CD4-positive, alpha-beta memory T cell (primary cell): ENCODE measurements around the gene ZNF76. TPM values are rescaled to one million over a fixed set of nuclear protein-coding genes. Genes with fewer than 3 reads are reported as not detected.
A peak's percentile ranks its signal among the peaks of the same experiment; 100 is the strongest.

Experiments
- CTCF ChIA-PET: fragments of 350-600 bp; sonication (Branson Sonifier 250); formaldehyde crosslinking; loops from one replicate; lab custom pipeline; 2021; ENCODE audit warnings: inconsistent platforms; ENCODE audit not compliant: partially characterized antibody; lab: Charles Lee
- POLR2A ChIA-PET: fragments of 350-600 bp; sonication (Branson Sonifier 250); formaldehyde crosslinking; loops from one replicate; lab custom pipeline; 2021; ENCODE audit not compliant: partially characterized antibody; lab: Charles Lee
- DNase-seq, 5 donors: peaks; one replicate each; pipeline versions ENCODE4 v3.0.0 to v3.0.0-alpha.2; 2020 to 2022; ENCODE audit warnings: mixed read lengths in 1 of 5
- H3K27ac ChIP-seq: one replicate; pipeline ENCODE4 v1.7.0; 2013; ENCODE audit warnings: low read depth, low read length
- H3K27me3 ChIP-seq: 2 replicates; pipeline ENCODE4 v1.7.0; 2013; ENCODE audit warnings: mild to moderate bottlenecking, low read length, moderate library complexity; ENCODE audit not compliant: insufficient read depth
- H3K36me3 ChIP-seq: 2 replicates; pipeline ENCODE4 v1.7.0; 2013; ENCODE audit warnings: mild to moderate bottlenecking, low read length, moderate library complexity; ENCODE audit not compliant: insufficient read depth
- H3K4me1 ChIP-seq: 2 replicates; pipeline ENCODE4 v1.7.0; 2013; ENCODE audit warnings: mild to moderate bottlenecking, low read length, moderate library complexity; ENCODE audit not compliant: insufficient read depth
- H3K4me3 ChIP-seq, 2 donors: one replicate each; pipeline ENCODE4 v1.7.0; 2013; ENCODE audit warnings: low read length in 2 of 2, mild to moderate bottlenecking in 1 of 2
- H3K9me3 ChIP-seq, 2 donors: one replicate each; pipeline ENCODE4 v1.7.0; 2013; ENCODE audit warnings: low read length in 2 of 2, control low read depth in 1 of 2; ENCODE audit not compliant: control insufficient read depth in 1 of 2
- H3K27ac Mint-ChIP-seq, 7 donors: one replicate each; pipeline ENCODE4 v1.8.0; 2020 to 2021; ENCODE audit warnings: mixed read lengths in 7 of 7, mild to moderate bottlenecking in 6 of 7, inconsistent platforms in 3 of 7, moderate library complexity in 3 of 7
- H3K27me3 Mint-ChIP-seq, 2 donors: one replicate each; pipeline ENCODE4 v1.8.0; 2020 to 2021; ENCODE audit warnings: mixed read lengths in 2 of 2
- H3K36me3 Mint-ChIP-seq, 2 donors: one replicate each; pipeline ENCODE4 v1.8.0; 2020 to 2021; ENCODE audit warnings: mixed read lengths in 2 of 2, inconsistent platforms in 1 of 2, mild to moderate bottlenecking in 1 of 2
- H3K4me1 Mint-ChIP-seq, 4 donors: one replicate each; pipeline ENCODE4 v1.8.0; 2020 to 2021; ENCODE audit warnings: mixed read lengths in 4 of 4, mild to moderate bottlenecking in 1 of 4
- H3K4me3 Mint-ChIP-seq, 8 donors: one replicate each; pipeline ENCODE4 v1.8.0; 2020 to 2021; ENCODE audit warnings: mixed read lengths in 8 of 8, mild to moderate bottlenecking in 7 of 8, moderate library complexity in 6 of 8, inconsistent platforms in 3 of 8
- H3K9me3 Mint-ChIP-seq, 8 donors: one replicate each; pipeline ENCODE4 v1.8.0; 2020 to 2021; ENCODE audit warnings: mixed read lengths in 8 of 8, mild to moderate bottlenecking in 5 of 8, inconsistent platforms in 3 of 8, moderate library complexity in 1 of 8
- intact Hi-C: fragments of 100-400 bp; cut with micrococcal nuclease; formaldehyde crosslinking; loops from one replicate; pipeline ENCODE4 v1.15.1; 2023
- polyA plus RNA-seq, 2 donors: library from polyadenylated mRNA; unstranded; fragments of 300-500 nt; fragmentation: Illumina TruSeq; gene quantifications; one replicate each; pipeline ENCODE4 v1.2.3, GENCODE V29; 2021
- total RNA-seq, 2 experiments: library from RNA; stranded (reverse); gene quantifications; one replicate each; pipeline ENCODE4 v1.2.3, GENCODE V29; 2021

The ZNF76 gene
- total and polyA plus RNA-seq, 4 experiments from 2014 or later = 26.3 to 106 (median 64.5) TPM

DNA sequence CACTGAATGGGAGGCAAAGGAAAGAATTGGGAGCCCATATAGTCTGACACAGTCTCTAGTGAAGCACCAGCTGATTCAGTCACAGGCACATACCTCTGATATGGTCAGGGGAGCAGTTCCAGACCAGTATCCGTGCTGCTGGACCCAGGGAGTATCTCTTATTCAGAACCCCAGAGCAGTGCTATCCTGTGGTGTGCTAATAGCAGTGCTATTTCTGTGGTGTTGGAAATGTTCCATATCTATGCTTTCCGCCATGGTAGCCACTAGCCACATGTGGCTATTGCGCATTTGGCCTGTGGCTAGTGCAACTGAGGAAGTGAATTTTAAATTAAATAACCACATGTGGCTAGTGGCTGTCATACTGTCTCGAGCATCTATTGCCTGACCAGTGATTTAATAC lies 34.8 kb upstream of the ZNF76 start:
- Histone ChIP-seq H3K4me1 (no peaks in the 10 kb centered on the region), H3K36me3 (no peaks in the 10 kb centered on the region), H3K4me3 (no peak overlapping the region), H3K27ac (no peak overlapping the region), H3K27me3 (no peaks in the 10 kb centered on the region), H3K9me3 (no peaks in the 10 kb centered on the region)
- Mint-ChIP-seq H3K9me3 (no peaks in the 10 kb centered on the region), H3K4me3 (no peak overlapping the region), H3K27me3 (peaks cover 4 to 8% of the 10 kb centered on the region in 2 donors), H3K27ac (no peak overlapping the region), H3K4me1 (no peaks in the 10 kb centered on the region), H3K36me3 (no peaks in the 10 kb centered on the region)
- intact Hi-C loops = no loop called here
- ChIA-PET POLR2A (no interaction called here), CTCF (interaction anchor here (2.7 kb wide), 1 partner anchor 17 kb away, joined by 15 read pairs; no protein-coding TSS in a partner anchor)
- no peak for DNase-seq

- H3K4me3 Mint-ChIP-seq = no peak overlapping the region
- H3K27ac Mint-ChIP-seq = no peak overlapping the region
Observed at GRCh38 chr6:35228481-35228880, 31.1 kb upstream of the ZNF76 start.

DNA sequence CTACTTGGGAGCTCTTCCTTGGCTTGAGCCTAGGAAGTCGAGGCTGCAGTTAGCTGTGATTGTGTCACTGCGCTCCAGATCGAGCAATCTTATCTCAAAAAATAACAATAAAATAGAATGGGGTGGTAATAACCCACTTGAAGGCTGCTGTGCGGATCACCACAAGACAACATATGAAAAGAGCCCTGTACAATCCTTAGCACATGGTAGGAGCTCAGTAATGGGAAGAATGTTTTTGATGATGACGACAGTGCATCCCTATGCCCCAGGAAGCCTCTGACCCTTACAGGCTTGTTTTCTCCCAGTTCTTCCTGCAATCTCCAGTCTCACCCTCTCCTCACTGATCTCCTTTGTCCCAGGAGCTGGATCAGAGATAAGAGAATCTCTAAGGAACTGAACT lies 30.2 kb upstream of the ZNF76 start:
- Mint-ChIP-seq H3K36me3 (peaks cover 0 to 8% of the 10 kb centered on the region in 2 donors), H3K27ac (no peak overlapping the region), H3K27me3 (no peaks in the 10 kb centered on the region), H3K4me3 (no peak overlapping the region), H3K9me3 (no peaks in the 10 kb centered on the region), H3K4me1 (peaks cover 0 to 2% (median 0%) of the 10 kb centered on the region in 4 donors)
- Histone ChIP-seq H3K27me3 (no peaks in the 10 kb centered on the region), H3K4me3 (no peak overlapping the region), H3K4me1 (no peaks in the 10 kb centered on the region), H3K27ac (no peak overlapping the region), H3K36me3 (no peaks in the 10 kb centered on the region), H3K9me3 (no peaks in the 10 kb centered on the region)
- intact Hi-C loops = no loop called here
- CTCF ChIA-PET = interaction anchor here (1.0 to 4.8 kb wide), 3 partner anchors 10 to 24 kb away, joined by 3 to 26 read pairs (median 4); no protein-coding TSS in a partner anchor
- POLR2A ChIA-PET = no interaction called here
- DNase-seq = no peak

More at GRCh38 chr6:35228481-35228880, 31.1 kb upstream of the ZNF76 start:
- H3K27me3 Mint-ChIP-seq = no peaks in the 10 kb centered on the region
- intact Hi-C loops = no loop called here
- no peaks in the 10 kb centered on the region for H3K9me3 Mint-ChIP-seq
- no peak overlapping the region for H3K4me3 ChIP-seq
- H3K9me3 ChIP-seq = no peaks in the 10 kb centered on the region
- no peaks in the 10 kb centered on the region for H3K27me3 ChIP-seq
- no peak for DNase-seq
- H3K4me1 ChIP-seq = no peaks in the 10 kb centered on the region
- H3K27ac ChIP-seq = no peak overlapping the region
- H3K36me3 Mint-ChIP-seq = peaks cover 0 to 4% of the 10 kb centered on the region in 2 donors
- ChIA-PET POLR2A (no interaction called here), CTCF (no interaction called here)
- peaks cover 0 to 2% (median 0%) of the 10 kb centered on the region in 4 donors for H3K4me1 Mint-ChIP-seq
- no peaks in the 10 kb centered on the region for H3K36me3 ChIP-seq

GRCh38 chr6:35230498-35230897 lies 29.0 kb upstream of the ZNF76 start:
- Mint-ChIP-seq H3K4me1 (peaks cover 0 to 2% (median 0%) of the 10 kb centered on the region in 4 donors), H3K9me3 (no peaks in the 10 kb centered on the region), H3K4me3 (no peak overlapping the region), H3K36me3 (peaks cover 0 to 8% of the 10 kb centered on the region in 2 donors), H3K27me3 (no peaks in the 10 kb centered on the region), H3K27ac (peak overlapping the region in 1 of 7 donors; percentile 13)
- POLR2A ChIA-PET = no interaction called here
- intact Hi-C loops = no loop called here
- Histone ChIP-seq H3K4me1 (no peaks in the 10 kb centered on the region), H3K4me3 (no peak overlapping the region), H3K36me3 (no peaks in the 10 kb centered on the region), H3K27me3 (no peaks in the 10 kb centered on the region), H3K27ac (no peak overlapping the region), H3K9me3 (no peaks in the 10 kb centered on the region)
- CTCF ChIA-PET = interaction anchor here (1.7 to 4.8 kb wide), 2 partner anchors 11 to 25 kb away, joined by 4 to 26 read pairs; no protein-coding TSS in a partner anchor
- DNase-seq = no peak

- no peak for DNase-seq
- H3K9me3 Mint-ChIP-seq = no peaks in the 10 kb centered on the region
- CTCF ChIA-PET = interaction anchor here (1.7 to 4.8 kb wide), 2 partner anchors 10 to 26 kb away, joined by 4 to 26 read pairs; no protein-coding TSS in a partner anchor
- intact Hi-C loops = no loop called here
- peaks cover 0 to 8% of the 10 kb centered on the region in 2 donors for H3K36me3 Mint-ChIP-seq
- no peak overlapping the region for H3K27ac Mint-ChIP-seq
- H3K27me3 Mint-ChIP-seq = no peaks in the 10 kb centered on the region
- H3K36me3 ChIP-seq = no peaks in the 10 kb centered on the region
- no peaks in the 10 kb centered on the region for H3K9me3 ChIP-seq
- no peaks in the 10 kb centered on the region for H3K27me3 ChIP-seq
- H3K27ac ChIP-seq = no peak overlapping the region
- peaks cover 0 to 2% (median 0%) of the 10 kb centered on the region in 4 donors for H3K4me1 Mint-ChIP-seq
- no peak overlapping the region for H3K4me3 ChIP-seq
- POLR2A ChIA-PET = no interaction called here
- no peak overlapping the region for H3K4me3 Mint-ChIP-seq
- no peaks in the 10 kb centered on the region for H3K4me1 ChIP-seq
Observed at GRCh38 chr6:35230950-35231349, 28.6 kb upstream of the ZNF76 start.

DNA sequence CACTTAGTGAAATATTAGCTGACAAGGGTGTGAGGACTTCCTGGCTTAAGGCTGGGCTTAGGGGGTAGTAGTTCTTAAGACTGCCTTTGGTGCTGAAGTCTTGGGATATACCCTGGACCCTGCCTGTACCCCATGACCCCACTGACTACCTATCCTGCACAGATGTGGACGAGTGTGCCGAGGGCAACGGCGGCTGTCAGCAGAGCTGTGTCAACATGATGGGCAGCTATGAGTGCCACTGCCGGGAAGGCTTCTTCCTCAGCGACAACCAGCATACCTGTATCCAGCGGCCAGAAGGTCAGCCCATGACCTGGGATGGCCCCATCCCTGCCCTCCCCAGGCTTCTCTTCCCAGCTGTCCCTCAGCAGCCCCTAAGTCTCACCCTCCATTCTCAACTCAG lies 28.0 kb upstream of the ZNF76 start:
- Mint-ChIP-seq H3K4me1 (peaks cover 0 to 2% (median 0%) of the 10 kb centered on the region in 4 donors), H3K9me3 (no peaks in the 10 kb centered on the region), H3K27me3 (no peaks in the 10 kb centered on the region), H3K4me3 (no peak overlapping the region), H3K27ac (no peak overlapping the region), H3K36me3 (peaks cover 0 to 8% of the 10 kb centered on the region in 2 donors)
- no peaks in the 10 kb centered on the region for H3K27me3 ChIP-seq
- H3K36me3 ChIP-seq = no peaks in the 10 kb centered on the region
- ChIA-PET POLR2A (no interaction called here), CTCF (interaction anchor here (4.8 kb wide), 1 partner anchor 10 kb away, joined by 26 read pairs; no protein-coding TSS in a partner anchor)
- no peak overlapping the region for H3K27ac ChIP-seq
- H3K9me3 ChIP-seq = no peaks in the 10 kb centered on the region
- DNase-seq = no peak
- H3K4me3 ChIP-seq = no peak overlapping the region
- intact Hi-C loops = no loop called here
- no peaks in the 10 kb centered on the region for H3K4me1 ChIP-seq

- DNase-seq = no peak
- Histone ChIP-seq H3K9me3 (no peaks in the 10 kb centered on the region), H3K4me1 (no peaks in the 10 kb centered on the region), H3K27ac (no peak overlapping the region), H3K36me3 (no peaks in the 10 kb centered on the region), H3K27me3 (no peaks in the 10 kb centered on the region), H3K4me3 (no peak overlapping the region)
- Mint-ChIP-seq H3K4me3 (no peak overlapping the region), H3K27ac (no peak overlapping the region), H3K36me3 (peaks cover 0 to 8% of the 10 kb centered on the region in 2 donors), H3K4me1 (peaks cover 0 to 2% (median 0%) of the 10 kb centered on the region in 4 donors), H3K9me3 (no peaks in the 10 kb centered on the region), H3K27me3 (no peaks in the 10 kb centered on the region)
- CTCF ChIA-PET = interaction anchor here (1.3 kb wide), 1 partner anchor 11 kb away, joined by 3 read pairs; no protein-coding TSS in a partner anchor
- intact Hi-C loops = no loop called here
- POLR2A ChIA-PET = no interaction called here
Observed at GRCh38 chr6:35234901-35235300, 24.6 kb upstream of the ZNF76 start.
